Body of pancreas (tissue), 4 donors: ENCODE results near the gene SOBP.

Experiments used
- CTCF ChIP-seq, 7 experiments: fragments of 450-650 bp in 4 of 7; fragments of 200-600 bp in 3 of 7; sonication (generic) in 3 of 7; IDR thresholded peaks; one replicate each; pipeline ENCODE4 v1.5.1; 2016 to 2019; ENCODE audit warnings: antibody characterized with exemption in 7 of 7
- POLR2A ChIP-seq, 3 donors: fragments of 450-650 bp; IDR thresholded peaks; one replicate each; pipeline ENCODE4 v1.6.1; 2016; ENCODE audit warnings: antibody characterized with exemption in 3 of 3, mild to moderate bottlenecking in 2 of 3

- TF ChIP-seq CTCF (IDR thresholded peaks at IDR 0.05) (no peak), POLR2A (IDR thresholded peaks at IDR 0.05) (no peak)
Measured at GRCh38 chr6:107589199-107589598, 99.3 kb downstream of the SOBP start.
